SK-N-SH treated with all-trans-retinoic acid at 6 μM for 48 hours (cell line): ENCODE results near the gene PTGER3.

Source experiments
- ARNTL ChIP-seq: fragments of 450-650 bp; formaldehyde crosslinking; IDR thresholded peaks from 2 replicates; pipeline ENCODE4 v1.5.0; 2020; ENCODE audit warnings: low read depth, mild to moderate bottlenecking, moderate library complexity, borderline replicate concordance
- BACH2 ChIP-seq: fragments of 250-450 bp; sonication (Bioruptor Pico); IDR thresholded peaks from 2 replicates; pipeline ENCODE4 v1.9.0; 2021; ENCODE audit warnings: mild to moderate bottlenecking, borderline replicate concordance
- PPARA ChIP-seq: fragments of 250-450 bp; sonication (Bioruptor Pico); IDR thresholded peaks from 2 replicates; pipeline ENCODE4 v1.5.0; 2020; ENCODE audit warnings: mild to moderate bottlenecking, borderline replicate concordance
- RARB ChIP-seq: fragments of 250-450 bp; sonication (Bioruptor Pico); IDR thresholded peaks from 2 replicates; pipeline ENCODE4 v1.8.0; 2021; ENCODE audit warnings: mild to moderate bottlenecking, moderate library complexity
- TCF4 ChIP-seq: fragments of 250-450 bp; sonication (Bioruptor Pico); IDR thresholded peaks from 2 replicates; pipeline ENCODE4 v1.8.0; 2021; ENCODE audit warnings: mild to moderate bottlenecking, moderate library complexity, borderline replicate concordance
- ZC3H10 ChIP-seq: fragments of 250-450 bp; sonication (Bioruptor Pico); IDR thresholded peaks from 2 replicates; pipeline ENCODE4 v1.5.1; 2021; ENCODE audit warnings: mild to moderate bottlenecking, moderate library complexity
- ZFP3 ChIP-seq: fragments of 250-450 bp; sonication (Bioruptor Pico); IDR thresholded peaks from 2 replicates; pipeline ENCODE4 v1.5.0; 2020; ENCODE audit warnings: mild to moderate bottlenecking, moderate library complexity
- ZNF565 ChIP-seq: fragments of 450-650 bp; formaldehyde crosslinking; conservative IDR thresholded peaks from 2 replicates; pipeline ENCODE4 v1.5.0; 2020; ENCODE audit warnings: low read depth, mild to moderate bottlenecking, moderate library complexity
- ZNF70 ChIP-seq: fragments of 450-650 bp; formaldehyde crosslinking; IDR thresholded peaks from 2 replicates; pipeline ENCODE4 v1.5.0; 2020; ENCODE audit warnings: mild to moderate bottlenecking, moderate library complexity
- ZNF8 ChIP-seq: fragments of 450-650 bp; formaldehyde crosslinking; IDR thresholded peaks from 2 replicates; pipeline ENCODE4 v1.5.0; 2020; ENCODE audit warnings: mild to moderate bottlenecking, moderate library complexity
- TF ChIP-seq, protein P1 (sequence below): fragments of 250-450 bp; sonication (Bioruptor Pico); IDR thresholded peaks from 2 replicates; pipeline ENCODE4 v1.8.0; 2021; ENCODE audit warnings: low read depth, mild to moderate bottlenecking, moderate library complexity, borderline replicate concordance
- TF ChIP-seq, protein P2 (sequence below): fragments of 250-450 bp; sonication (Bioruptor Pico); IDR thresholded peaks from 2 replicates; pipeline ENCODE4 v1.5.0; 2020; ENCODE audit warnings: mild to moderate bottlenecking, moderate library complexity

DNA sequence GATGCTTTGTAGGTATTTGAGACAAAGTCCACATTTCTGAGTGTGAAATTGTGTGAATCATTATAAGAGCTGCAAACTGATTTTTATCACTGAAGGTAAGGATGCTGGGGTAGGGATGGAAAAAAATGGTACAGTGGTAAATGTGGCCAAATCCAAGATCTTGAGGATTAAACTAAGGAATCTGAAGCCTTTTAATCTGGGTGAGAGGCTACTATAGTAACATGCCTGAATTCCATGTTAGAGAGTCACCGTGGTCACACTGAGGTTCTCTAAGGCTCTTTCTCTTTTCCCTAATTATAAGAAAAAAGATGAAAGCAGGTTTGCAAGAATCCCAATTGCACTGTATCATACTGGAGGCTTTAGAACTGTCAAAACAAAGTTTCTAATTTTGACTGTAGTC is 17.6 kb downstream of the PTGER3 start:
- TF ChIP-seq, protein P1, sequence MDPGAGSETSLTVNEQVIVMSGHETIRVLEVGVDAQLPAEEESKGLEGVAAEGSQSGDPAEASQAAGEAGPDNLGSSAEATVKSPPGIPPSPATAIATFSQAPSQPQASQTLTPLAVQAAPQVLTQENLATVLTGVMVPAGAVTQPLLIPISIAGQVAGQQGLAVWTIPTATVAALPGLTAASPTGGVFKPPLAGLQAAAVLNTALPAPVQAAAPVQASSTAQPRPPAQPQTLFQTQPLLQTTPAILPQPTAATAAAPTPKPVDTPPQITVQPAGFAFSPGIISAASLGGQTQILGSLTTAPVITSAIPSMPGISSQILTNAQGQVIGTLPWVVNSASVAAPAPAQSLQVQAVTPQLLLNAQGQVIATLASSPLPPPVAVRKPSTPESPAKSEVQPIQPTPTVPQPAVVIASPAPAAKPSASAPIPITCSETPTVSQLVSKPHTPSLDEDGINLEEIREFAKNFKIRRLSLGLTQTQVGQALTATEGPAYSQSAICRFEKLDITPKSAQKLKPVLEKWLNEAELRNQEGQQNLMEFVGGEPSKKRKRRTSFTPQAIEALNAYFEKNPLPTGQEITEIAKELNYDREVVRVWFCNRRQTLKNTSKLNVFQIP (CRISPR knock-in tag) = no peak
- TF ChIP-seq ZC3H10 (CRISPR knock-in tag) (no peak), RARB (CRISPR knock-in tag) (no peak), ZFP3 (no peak), PPARA (CRISPR knock-in tag) (no peak), BACH2 (CRISPR knock-in tag) (no peak), ZNF565 (CRISPR knock-in tag) (no peak), ZNF70 (no peak), ZNF8 (CRISPR knock-in tag) (no peak), ARNTL (CRISPR knock-in tag) (no peak), TCF4 (no peak)
- TF ChIP-seq, protein P2, sequence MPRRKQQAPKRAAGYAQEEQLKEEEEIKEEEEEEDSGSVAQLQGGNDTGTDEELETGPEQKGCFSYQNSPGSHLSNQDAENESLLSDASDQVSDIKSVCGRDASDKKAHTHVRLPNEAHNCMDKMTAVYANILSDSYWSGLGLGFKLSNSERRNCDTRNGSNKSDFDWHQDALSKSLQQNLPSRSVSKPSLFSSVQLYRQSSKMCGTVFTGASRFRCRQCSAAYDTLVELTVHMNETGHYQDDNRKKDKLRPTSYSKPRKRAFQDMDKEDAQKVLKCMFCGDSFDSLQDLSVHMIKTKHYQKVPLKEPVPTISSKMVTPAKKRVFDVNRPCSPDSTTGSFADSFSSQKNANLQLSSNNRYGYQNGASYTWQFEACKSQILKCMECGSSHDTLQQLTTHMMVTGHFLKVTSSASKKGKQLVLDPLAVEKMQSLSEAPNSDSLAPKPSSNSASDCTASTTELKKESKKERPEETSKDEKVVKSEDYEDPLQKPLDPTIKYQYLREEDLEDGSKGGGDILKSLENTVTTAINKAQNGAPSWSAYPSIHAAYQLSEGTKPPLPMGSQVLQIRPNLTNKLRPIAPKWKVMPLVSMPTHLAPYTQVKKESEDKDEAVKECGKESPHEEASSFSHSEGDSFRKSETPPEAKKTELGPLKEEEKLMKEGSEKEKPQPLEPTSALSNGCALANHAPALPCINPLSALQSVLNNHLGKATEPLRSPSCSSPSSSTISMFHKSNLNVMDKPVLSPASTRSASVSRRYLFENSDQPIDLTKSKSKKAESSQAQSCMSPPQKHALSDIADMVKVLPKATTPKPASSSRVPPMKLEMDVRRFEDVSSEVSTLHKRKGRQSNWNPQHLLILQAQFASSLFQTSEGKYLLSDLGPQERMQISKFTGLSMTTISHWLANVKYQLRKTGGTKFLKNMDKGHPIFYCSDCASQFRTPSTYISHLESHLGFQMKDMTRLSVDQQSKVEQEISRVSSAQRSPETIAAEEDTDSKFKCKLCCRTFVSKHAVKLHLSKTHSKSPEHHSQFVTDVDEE = no peak
